DND-41 (cell line): ENCODE results near the gene C10orf62.

Source experiments
- CTCF ChIP-seq: IDR thresholded peaks from 2 replicates; pipeline ENCODE4 v1.5.1; 2012; ENCODE audit warnings: borderline replicate concordance, low read length, moderate library complexity, mild to moderate bottlenecking; ENCODE audit not compliant: poor library complexity, severe bottlenecking; ENCODE audit errors: extremely low read depth
- EZH2 ChIP-seq: IDR thresholded peaks from 3 replicates; pipeline ENCODE4 v1.6.1; 2012; ENCODE audit warnings: borderline replicate concordance, low read depth, mild to moderate bottlenecking, moderate library complexity, low read length, inconsistent platforms; ENCODE audit not compliant: severe bottlenecking

GRCh38 chr10:97540669-97541500, 48.6 kb upstream of the C10orf62 start:
- TF ChIP-seq CTCF (no peak), EZH2 (no peak)
